T-helper 2 cell treated with Interferon-gamma antibody and Interleukin-4, amounts not matched to agents 5 μg/mL and 100 μg/mL, for 36 hours (primary cell): ENCODE measurements around the gene ACSL4.

Experiments used
- DNase-seq: peaks from one replicate; pipeline ENCODE4 v3.0.0; 2021; ENCODE audit warnings: low spot score
- H3K27ac Mint-ChIP-seq: one replicate; pipeline ENCODE4 v1.8.0; 2021; ENCODE audit warnings: mild to moderate bottlenecking, mixed read lengths
- H3K27me3 Mint-ChIP-seq: one replicate; pipeline ENCODE4 v1.8.0; 2021; ENCODE audit warnings: low read depth, mixed read lengths
- H3K36me3 Mint-ChIP-seq: one replicate; pipeline ENCODE4 v1.8.0; 2021; ENCODE audit warnings: low read depth, mixed read lengths
- H3K4me1 Mint-ChIP-seq: one replicate; pipeline ENCODE4 v1.8.0; 2021; ENCODE audit warnings: low read depth, mixed read lengths
- H3K4me3 Mint-ChIP-seq: one replicate; pipeline ENCODE4 v1.8.0; 2022; ENCODE audit warnings: mild to moderate bottlenecking, moderate library complexity, mixed read lengths
- H3K9me3 Mint-ChIP-seq: one replicate; pipeline ENCODE4 v1.8.0; 2021; ENCODE audit warnings: mixed read lengths

Gene ACSL4

GRCh38 chrX:109732807-109733612, at the start of gene ACSL4:
ACSL4 (minus strand) TSS chrX:109733257; CDS start chrX:109683363, 49,894 bp downstream.
- Mint-ChIP-seq H3K4me3 (peak within 1 kb of the TSS; percentile 97), H3K9me3 (no peaks in the 10 kb centered on the region), H3K36me3 (peaks cover 21% of the 10 kb centered on the region), H3K27me3 (no peaks in the 10 kb centered on the region), H3K27ac (peak within 1 kb of the TSS; percentile 98), H3K4me1 (peaks cover 32% of the 10 kb centered on the region)
- peak; percentile 85 for DNase-seq

DNA sequence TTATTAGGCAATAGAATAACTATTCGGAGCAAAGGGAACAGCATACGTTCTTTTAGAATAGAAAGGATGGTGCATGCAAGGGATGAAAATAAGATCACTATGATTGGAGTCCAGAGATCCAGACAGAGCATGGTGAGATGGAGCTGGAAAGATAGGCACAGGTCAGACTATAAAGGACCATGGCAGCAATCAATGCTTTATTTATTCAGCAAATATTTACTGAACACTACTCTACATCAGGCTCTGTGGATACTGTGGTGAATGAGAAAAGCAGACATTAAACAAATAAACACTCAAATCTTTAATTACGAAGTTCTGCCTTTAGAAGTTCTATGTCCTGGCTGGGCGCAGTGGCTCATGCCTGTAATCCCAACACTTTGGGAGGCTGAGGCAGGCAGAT, 44.7 kb upstream of the ACSL4 start:
- H3K4me3 Mint-ChIP-seq, result no peak overlapping the region
- no peaks in the 10 kb centered on the region for H3K36me3 Mint-ChIP-seq
- peaks cover 10% of the 10 kb centered on the region for H3K4me1 Mint-ChIP-seq
- no peaks in the 10 kb centered on the region for H3K27me3 Mint-ChIP-seq
- no peak for DNase-seq
- no peaks in the 10 kb centered on the region for H3K9me3 Mint-ChIP-seq
- no peak overlapping the region for H3K27ac Mint-ChIP-seq

- Mint-ChIP-seq H3K9me3 (no peaks in the 10 kb centered on the region), H3K27ac (no peak overlapping the region), H3K4me1 (peaks cover 4% of the 10 kb centered on the region), H3K36me3 (no peaks in the 10 kb centered on the region), H3K4me3 (no peak overlapping the region), H3K27me3 (no peaks in the 10 kb centered on the region)
- DNase-seq, result no peak
Measured at GRCh38 chrX:109776986-109777385, 43.9 kb upstream of the ACSL4 start.

- Mint-ChIP-seq H3K9me3 (no peaks in the 10 kb centered on the region), H3K4me3 (no peak overlapping the region)
Measured at GRCh38 chrX:109776432-109776831, 43.4 kb upstream of the ACSL4 start.

DNA sequence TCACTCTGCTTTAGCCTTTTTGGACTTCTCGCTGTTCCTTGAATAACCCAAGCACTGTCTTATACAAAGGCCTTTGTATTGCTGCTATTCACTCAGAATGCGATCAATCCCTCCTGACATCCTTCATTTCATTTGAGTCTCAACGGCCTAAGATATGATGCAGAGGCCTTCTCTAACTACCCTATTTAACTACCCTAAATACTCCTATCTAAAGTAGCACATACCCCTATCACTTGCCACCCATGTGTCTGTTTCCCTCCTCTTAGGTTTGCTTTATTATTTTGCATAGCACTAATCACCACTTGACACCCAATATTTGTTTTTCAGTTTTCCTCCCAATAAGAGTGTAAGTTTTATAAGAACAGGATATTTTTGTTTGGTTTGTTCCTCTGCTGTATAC, 42.3 kb upstream of the ACSL4 start:
- Mint-ChIP-seq H3K36me3 (no peaks in the 10 kb centered on the region), H3K27ac (no peak overlapping the region)

More at GRCh38 chrX:109776432-109776831, 43.4 kb upstream of the ACSL4 start:
- Mint-ChIP-seq H3K36me3 (no peaks in the 10 kb centered on the region), H3K4me1 (peaks cover 4% of the 10 kb centered on the region), H3K27me3 (no peaks in the 10 kb centered on the region), H3K27ac (no peak overlapping the region)
- no peak for DNase-seq

DNA sequence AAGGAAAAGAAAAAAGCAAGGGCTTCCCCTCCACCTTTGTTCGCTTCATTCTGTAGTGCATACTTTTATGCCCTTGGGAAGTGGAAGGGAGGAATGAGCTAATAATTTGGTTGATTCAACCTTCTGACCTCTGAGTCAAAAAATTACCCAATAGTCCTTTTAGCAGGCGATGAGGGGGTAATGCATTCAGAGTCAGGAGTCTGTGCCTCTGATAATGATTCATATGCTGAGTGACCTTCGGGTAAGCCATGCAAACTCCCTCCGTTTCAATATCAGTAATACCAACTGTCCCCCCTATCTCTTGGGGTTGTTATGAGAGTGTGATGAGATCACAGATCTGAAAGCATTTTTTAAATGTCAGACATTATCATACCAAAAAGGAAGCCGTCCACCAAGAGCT, 41.6 kb upstream of the ACSL4 start:
- H3K4me1 Mint-ChIP-seq, result peaks cover 2% of the 10 kb centered on the region
- no peaks in the 10 kb centered on the region for H3K27me3 Mint-ChIP-seq
- peaks cover 4% of the 10 kb centered on the region for H3K9me3 Mint-ChIP-seq
- no peak for DNase-seq
- H3K36me3 Mint-ChIP-seq, result no peaks in the 10 kb centered on the region
- H3K4me3 Mint-ChIP-seq, result no peak overlapping the region
- H3K27ac Mint-ChIP-seq, result no peak overlapping the region

More for the DNA sequence above, 42.3 kb upstream of the ACSL4 start:
- Mint-ChIP-seq H3K27me3 (no peaks in the 10 kb centered on the region), H3K4me3 (no peak overlapping the region), H3K4me1 (peaks cover 2% of the 10 kb centered on the region), H3K9me3 (no peaks in the 10 kb centered on the region)
- no peak for DNase-seq

GRCh38 chrX:109774136-109774535, 41.1 kb upstream of the ACSL4 start:
- DNase-seq, result no peak
- Mint-ChIP-seq H3K27ac (no peak overlapping the region), H3K36me3 (no peaks in the 10 kb centered on the region), H3K27me3 (no peaks in the 10 kb centered on the region), H3K4me1 (peaks cover 2% of the 10 kb centered on the region), H3K4me3 (no peak overlapping the region), H3K9me3 (peaks cover 8% of the 10 kb centered on the region)

DNA sequence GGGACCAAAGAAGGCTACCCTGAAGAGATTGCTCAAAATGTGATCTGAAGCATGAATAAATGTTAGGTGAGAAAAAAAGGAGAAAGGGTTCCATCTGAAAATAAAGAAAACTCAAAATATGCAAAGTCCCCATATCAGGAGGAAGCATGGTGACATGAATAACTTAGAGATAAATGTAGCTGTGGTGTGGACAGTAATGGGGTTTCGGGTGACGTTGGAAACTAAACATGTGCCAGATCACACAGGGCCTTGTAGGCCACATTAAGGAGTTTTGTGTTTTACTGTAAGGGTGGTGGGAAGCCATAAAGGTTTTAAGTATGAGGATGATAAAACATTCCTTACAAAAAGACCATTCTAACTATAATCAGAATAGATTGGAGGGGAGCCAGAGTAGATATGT, 40.3 kb upstream of the ACSL4 start:
- no peaks in the 10 kb centered on the region for H3K36me3 Mint-ChIP-seq
- H3K4me1 Mint-ChIP-seq, result peaks cover 2% of the 10 kb centered on the region
- H3K27me3 Mint-ChIP-seq, result no peaks in the 10 kb centered on the region
- no peak overlapping the region for H3K27ac Mint-ChIP-seq
- peaks cover 8% of the 10 kb centered on the region for H3K9me3 Mint-ChIP-seq
- DNase-seq, result no peak
- H3K4me3 Mint-ChIP-seq, result no peak overlapping the region

- H3K36me3 Mint-ChIP-seq, result no peaks in the 10 kb centered on the region
- H3K4me3 Mint-ChIP-seq, result no peak overlapping the region
- peaks cover 5% of the 10 kb centered on the region for H3K27me3 Mint-ChIP-seq
- DNase-seq, result no peak
- peaks cover 5% of the 10 kb centered on the region for H3K4me1 Mint-ChIP-seq
- no peak overlapping the region for H3K27ac Mint-ChIP-seq
- H3K9me3 Mint-ChIP-seq, result peaks cover 8% of the 10 kb centered on the region
Measured at GRCh38 chrX:109770780-109771179, 37.7 kb upstream of the ACSL4 start.

DNA sequence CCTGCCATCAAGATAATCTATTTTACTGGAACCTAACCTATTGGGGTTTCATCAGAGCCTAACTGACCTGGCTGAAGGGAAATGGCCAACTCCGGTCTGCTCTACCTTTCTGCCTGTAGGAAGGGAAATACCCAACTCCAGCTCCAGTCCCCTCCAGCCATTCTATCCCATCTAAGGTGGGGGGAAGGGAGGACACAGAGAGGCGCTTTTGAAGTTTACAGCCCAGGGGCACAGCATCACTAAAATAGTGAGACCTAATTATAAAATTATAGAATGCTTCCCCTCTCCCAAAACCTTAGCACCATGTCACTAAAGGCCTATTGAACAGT, 27.8 kb upstream of the ACSL4 start:
- Mint-ChIP-seq H3K9me3 (peaks cover 4% of the 10 kb centered on the region), H3K27me3 (peaks cover 6% of the 10 kb centered on the region), H3K27ac (no peak overlapping the region), H3K36me3 (no peaks in the 10 kb centered on the region), H3K4me3 (no peak overlapping the region), H3K4me1 (peaks cover 25% of the 10 kb centered on the region)
- DNase-seq, result no peak

DNA sequence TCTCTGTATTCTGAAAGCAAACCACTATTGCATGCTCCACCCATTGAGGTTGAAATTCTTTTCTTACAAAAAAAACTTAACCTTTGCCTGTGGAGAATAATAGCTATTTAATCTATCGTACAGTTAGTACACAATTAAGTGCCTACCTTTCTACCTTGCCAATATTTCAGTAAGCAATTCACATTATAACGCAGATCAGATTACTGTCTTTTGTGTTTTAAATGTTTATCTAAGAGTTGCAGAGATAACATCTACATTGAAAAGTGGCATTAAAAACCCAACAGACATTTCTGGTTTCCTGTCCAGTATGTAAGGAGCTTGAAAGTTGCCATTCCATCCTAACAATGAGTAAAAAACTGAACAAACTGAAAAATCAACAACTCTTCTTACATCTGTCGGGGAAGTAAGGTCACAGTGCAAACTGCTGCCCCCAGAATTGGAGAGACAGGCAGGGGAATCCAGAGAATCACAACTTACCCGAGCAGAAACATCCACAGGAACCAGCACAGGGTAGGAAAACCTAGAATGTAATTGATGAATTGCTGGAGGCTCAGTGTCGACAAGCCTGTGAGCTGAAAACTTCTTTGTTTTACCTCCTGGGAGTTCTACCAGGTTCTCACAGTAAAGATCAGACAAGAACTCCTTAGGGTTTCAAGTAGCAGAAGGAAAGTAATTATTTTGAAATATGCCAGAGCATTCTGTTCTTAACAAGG, 27.3 kb upstream of the ACSL4 start:
- Mint-ChIP-seq H3K4me1 (peaks cover 25% of the 10 kb centered on the region), H3K36me3 (peaks cover 3% of the 10 kb centered on the region), H3K27ac (peak overlapping the region; percentile 91), H3K9me3 (peaks cover 10% of the 10 kb centered on the region), H3K27me3 (peaks cover 6% of the 10 kb centered on the region), H3K4me3 (peak overlapping the region; percentile 79)
- DNase-seq, result no peak

DNA sequence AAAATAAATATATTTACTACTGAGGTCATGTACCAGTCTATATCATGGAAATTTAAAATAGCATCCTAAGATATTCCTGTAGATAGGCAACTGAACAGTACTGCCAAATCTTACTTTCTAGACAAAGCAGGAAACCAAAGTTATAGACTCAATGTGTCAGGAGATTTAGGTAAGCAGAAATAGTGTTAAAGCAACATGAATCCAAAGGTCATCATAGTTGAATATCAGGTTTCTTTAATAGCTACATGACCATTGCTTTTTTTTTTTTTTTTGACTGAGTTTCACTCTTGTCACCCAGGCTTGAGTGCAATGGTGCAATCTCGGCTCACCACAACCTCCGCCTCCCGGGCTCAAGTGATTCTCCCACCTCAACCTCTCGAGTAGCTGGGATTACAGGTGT, 20.2 kb upstream of the ACSL4 start:
- H3K27ac Mint-ChIP-seq, result no peak overlapping the region
- H3K36me3 Mint-ChIP-seq, result peaks cover 3% of the 10 kb centered on the region
- H3K27me3 Mint-ChIP-seq, result peaks cover 2% of the 10 kb centered on the region
- DNase-seq, result no peak
- peaks cover 3% of the 10 kb centered on the region for H3K4me1 Mint-ChIP-seq
- peaks cover 16% of the 10 kb centered on the region for H3K9me3 Mint-ChIP-seq
- H3K4me3 Mint-ChIP-seq, result no peak overlapping the region

- peaks cover 16% of the 10 kb centered on the region for H3K9me3 Mint-ChIP-seq
- DNase-seq, result no peak
- H3K4me3 Mint-ChIP-seq, result no peak overlapping the region
- H3K27ac Mint-ChIP-seq, result no peak overlapping the region
- peaks cover 3% of the 10 kb centered on the region for H3K4me1 Mint-ChIP-seq
- no peaks in the 10 kb centered on the region for H3K27me3 Mint-ChIP-seq
- peaks cover 3% of the 10 kb centered on the region for H3K36me3 Mint-ChIP-seq
Measured at GRCh38 chrX:109751698-109752097, 18.6 kb upstream of the ACSL4 start.

GRCh38 chrX:109749207-109749606, 16.1 kb upstream of the ACSL4 start:
- no peak overlapping the region for H3K27ac Mint-ChIP-seq
- H3K4me1 Mint-ChIP-seq, result peaks cover 3% of the 10 kb centered on the region
- H3K36me3 Mint-ChIP-seq, result no peaks in the 10 kb centered on the region
- H3K4me3 Mint-ChIP-seq, result no peak overlapping the region
- no peaks in the 10 kb centered on the region for H3K9me3 Mint-ChIP-seq
- no peaks in the 10 kb centered on the region for H3K27me3 Mint-ChIP-seq
- DNase-seq, result no peak
